Breast epithelium (tissue), 4 donors: Measurements from ENCODE around the gene AZGP1. TPM values are rescaled to one million over a fixed set of nuclear protein-coding genes. Genes with fewer than 3 reads are reported as not detected.
A peak's percentile ranks its signal among the peaks of the same experiment; 100 is the strongest.
"Not testable (repeated sequence)": the region's sequence is repeated elsewhere in the genome, so short reads cannot be mapped to it uniquely, and the experiment has no call there.

ENCODE experiments used
- DNase-seq, 2 donors: peaks; one replicate each; pipeline ENCODE4 v3.0.0-alpha.2; 2019; ENCODE audit warnings: low spot score in 2 of 2
- H3K27ac ChIP-seq, 2 donors: fragments of 200-600 bp; sonication (generic) in 1 of 2; one replicate each; pipeline ENCODE4 v1.5.1; 2016 to 2019; ENCODE audit warnings: mild to moderate bottlenecking in 1 of 2
- H3K27me3 ChIP-seq, 2 donors: fragments of 200-600 bp; sonication (generic) in 1 of 2; one replicate each; pipeline versions ENCODE4 v1.5.1 to v1.6.0; 2017 to 2019; ENCODE audit warnings: control low read depth in 1 of 2, mild to moderate bottlenecking in 1 of 2
- H3K36me3 ChIP-seq: fragments of 200-600 bp; one replicate; pipeline ENCODE4 v1.5.1; 2019
- H3K4me1 ChIP-seq, 2 donors: fragments of 200-600 bp; sonication (generic); one replicate each; pipeline ENCODE4 v1.5.1; 2016 to 2019; ENCODE audit warnings: control low read depth in 1 of 2
- H3K4me3 ChIP-seq, 3 donors: fragments of 200-600 bp; sonication (generic); 1 replicate in 2 of 3; 2 replicates in 1 of 3; pipeline ENCODE4 v1.5.1; 2016 to 2019; ENCODE audit warnings: mild to moderate bottlenecking in 3 of 3, moderate library complexity in 2 of 3
- H3K9me3 ChIP-seq, 2 donors: fragments of 200-600 bp; sonication (generic) in 1 of 2; one replicate each; pipeline ENCODE4 v1.5.1; 2016 to 2019; ENCODE audit warnings: control low read depth in 1 of 2
- CTCF ChIP-seq, 3 donors: fragments of 450-650 bp; IDR thresholded peaks; one replicate each; pipeline ENCODE4 v1.5.1; 2016 to 2017; ENCODE audit warnings: antibody characterized with exemption in 3 of 3, mild to moderate bottlenecking in 3 of 3, moderate library complexity in 3 of 3
- POLR2A ChIP-seq: fragments of 450-650 bp; IDR thresholded peaks from one replicate; pipeline ENCODE4 v1.6.1; 2016; ENCODE audit warnings: antibody characterized with exemption, mild to moderate bottlenecking, moderate library complexity
- POLR2AphosphoS5 ChIP-seq, 3 donors: sonication (generic); formaldehyde crosslinking; IDR thresholded peaks; one replicate each; pipeline ENCODE4 v1.6.1; 2017; ENCODE audit warnings: antibody characterized with exemption in 3 of 3
- intact Hi-C: fragments of 100-400 bp; cut with DNase I; formaldehyde crosslinking; loops from one replicate; pipeline ENCODE4 v1.15.1; 2023; ENCODE audit warnings: low total_unique reads
- total RNA-seq, 3 donors: library from RNA; depleted of rRNA; stranded (reverse); fragments of >200 nt; gene quantifications; one replicate each; pipeline ENCODE4 v1.1.0, GENCODE V29; 2016

AZGP1 gene
- total RNA-seq, 3 donors from 2014 or later: 40.0 to 4,981 (median 3,161) TPM

- no peak for TF ChIP-seq POLR2AphosphoS5 (IDR thresholded peaks at IDR 0.05)
- no peak for TF ChIP-seq POLR2A
- TF ChIP-seq CTCF (IDR thresholded peaks at IDR 0.05): no peak
- DNase-seq: no peak
- Histone ChIP-seq H3K4me3 (peak overlapping the region; percentile 52 to 69 (median 55)), H3K27me3 (no peaks in the 10 kb centered on the region), H3K27ac (peak overlapping the region; percentile 78 to 81), H3K9me3 (no peaks in the 10 kb centered on the region), H3K36me3 (no peaks in the 10 kb centered on the region), H3K4me1 (no peaks in the 10 kb centered on the region)
- intact Hi-C loops: loop anchor here (10.0 kb wide), 1 partner anchor 82 kb away; the partner anchor contains the start of gene TRIM4
These were observed 21.1 kb upstream of the AZGP1 start for GRCh38 chr7:99996755-99997544.

- no peaks in the 10 kb centered on the region for H3K9me3 ChIP-seq
- no peak overlapping the region for H3K27ac ChIP-seq
- no peaks in the 10 kb centered on the region for H3K36me3 ChIP-seq
- H3K27me3 ChIP-seq: no peaks in the 10 kb centered on the region
- H3K4me3 ChIP-seq: no peak overlapping the region
- intact Hi-C loops: loop anchor here (10.0 kb wide), 1 partner anchor 80 kb away; the partner anchor contains the start of gene TRIM4
- no peak for DNase-seq
- TF ChIP-seq POLR2AphosphoS5 (IDR thresholded peaks at IDR 0.05) (no peak), POLR2A (no peak), CTCF (IDR thresholded peaks at IDR 0.05) (no peak)
- H3K4me1 ChIP-seq: peaks cover 0 to 3% of the 10 kb centered on the region in 2 donors
These were observed 19.0 kb upstream of the AZGP1 start for GRCh38 chr7:99994819-99995218.

GRCh38 chr7:99992330-99993038 is 16.7 kb upstream of the AZGP1 start:
- no peak overlapping the region for H3K27ac ChIP-seq
- intact Hi-C loops: loop anchor here (10.0 kb wide), 1 partner anchor 78 kb away; the partner anchor contains the start of gene TRIM4
- H3K4me3 ChIP-seq: no peak overlapping the region
- DNase-seq: no peak
- TF ChIP-seq POLR2A: no peak
- no peak for TF ChIP-seq POLR2AphosphoS5 (IDR thresholded peaks at IDR 0.05)
- no peak for TF ChIP-seq CTCF (IDR thresholded peaks at IDR 0.05)
- no peaks in the 10 kb centered on the region for H3K36me3 ChIP-seq
- no peaks in the 10 kb centered on the region for H3K9me3 ChIP-seq
- no peaks in the 10 kb centered on the region for H3K27me3 ChIP-seq
- peaks cover 0 to 3% of the 10 kb centered on the region in 2 donors for H3K4me1 ChIP-seq

GRCh38 chr7:99991543-99991942 is 15.7 kb upstream of the AZGP1 start:
- intact Hi-C loops: loop anchor here (10.0 kb wide), 1 partner anchor 77 kb away; the partner anchor contains the start of gene TRIM4
- H3K27ac ChIP-seq, H3K4me3 ChIP-seq, DNase-seq, H3K36me3 ChIP-seq, H3K27me3 ChIP-seq, H3K4me1 ChIP-seq, H3K9me3 ChIP-seq: not testable (repeated sequence)

GRCh38 chr7:99990460-99990852 is 14.6 kb upstream of the AZGP1 start:
- no peaks in the 10 kb centered on the region for H3K27me3 ChIP-seq
- H3K9me3 ChIP-seq: no peaks in the 10 kb centered on the region
- intact Hi-C loops: loop anchor here (10.0 kb wide), 1 partner anchor 76 kb away; the partner anchor contains the start of gene TRIM4
- peaks cover 0 to 3% of the 10 kb centered on the region in 2 donors for H3K4me1 ChIP-seq
- peak overlapping the region in 2 of 3 donors; percentile 2 to 31 for H3K4me3 ChIP-seq
- H3K27ac ChIP-seq: no peak overlapping the region
- TF ChIP-seq CTCF (IDR thresholded peaks at IDR 0.05): no peak
- no peak for TF ChIP-seq POLR2AphosphoS5 (IDR thresholded peaks at IDR 0.05)
- no peak for TF ChIP-seq POLR2A
- H3K36me3 ChIP-seq: no peaks in the 10 kb centered on the region
- no peak for DNase-seq
